GM18873 (cell line): ENCODE results near the gene FNDC3B.

ENCODE experiments used
- ATAC-seq: cut with Tn5 transposase; IDR thresholded peaks from one replicate; pipeline ENCODE4 v1.9.1; 2021; ENCODE audit warnings: mild to moderate bottlenecking, moderate library complexity, moderate number of reproducible peaks; ENCODE audit not compliant: unreplicated experiment, low FRiP score

FNDC3B gene

DNA sequence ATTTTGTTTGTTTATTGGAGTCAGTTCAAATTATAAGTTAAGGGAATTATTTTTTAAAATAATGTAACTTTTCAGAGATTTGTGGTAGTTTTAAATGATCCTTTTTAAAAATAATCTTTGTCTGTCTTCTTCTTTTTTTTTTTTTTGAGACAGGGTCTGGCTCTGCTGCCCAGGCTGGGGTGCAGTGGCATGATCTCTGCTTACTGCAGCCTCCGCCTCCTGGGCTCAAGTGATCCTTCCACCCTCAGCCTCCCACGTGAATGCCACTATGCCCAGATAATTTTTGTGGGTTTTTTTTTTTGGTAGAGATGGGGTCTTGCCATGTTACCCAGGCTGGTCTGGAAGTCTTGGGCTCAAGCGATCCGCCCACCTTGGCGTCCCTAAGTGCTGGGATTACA, 12.6 kb downstream of the FNDC3B start:
- ATAC-seq: no peak

DNA sequence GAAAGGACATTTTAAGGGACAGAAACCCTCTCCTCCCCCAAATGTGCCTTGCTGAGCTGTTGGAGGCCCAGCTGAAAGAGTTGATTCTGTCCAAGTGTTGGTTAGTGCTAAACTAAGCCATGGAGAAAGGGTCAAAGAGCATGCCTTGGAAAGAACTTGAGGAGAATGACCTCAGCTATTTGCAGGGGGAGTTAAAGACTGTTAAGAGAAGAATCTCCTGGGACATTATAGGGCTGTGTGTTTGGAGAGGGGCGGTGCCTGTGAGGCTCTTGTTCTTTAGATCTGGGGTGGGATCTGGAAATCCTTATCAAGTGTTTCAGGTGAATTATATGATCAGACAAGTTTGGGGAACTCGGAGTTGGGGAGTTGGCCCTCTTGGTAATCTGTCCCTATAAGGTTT, 13.0 kb downstream of the FNDC3B start:
- ATAC-seq: no peak

GRCh38 chr3:172054115-172054764, 14.9 kb downstream of the FNDC3B start:
- no peak for ATAC-seq

DNA sequence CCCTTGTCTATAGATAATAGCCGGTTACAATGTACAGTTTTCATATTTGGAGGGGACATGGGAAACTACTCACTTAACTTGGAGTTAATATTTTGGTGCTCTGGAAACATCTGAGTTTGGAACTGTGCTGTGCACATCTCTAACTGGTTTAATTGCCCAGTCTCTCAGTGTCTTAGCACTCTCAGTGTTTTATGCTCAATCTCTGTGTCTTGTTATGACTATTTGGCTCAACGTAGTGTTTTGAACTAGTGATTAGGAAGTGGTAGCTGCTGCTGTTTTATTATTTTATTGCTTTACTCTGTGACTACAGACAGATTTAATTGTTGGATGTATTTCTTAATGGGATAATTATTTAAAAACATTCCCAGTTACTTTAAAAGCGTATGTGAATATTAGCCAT, 17.0 kb downstream of the FNDC3B start:
- no peak for ATAC-seq

GRCh38 chr3:172057059-172057458, 17.7 kb downstream of the FNDC3B start:
- ATAC-seq: no peak

- no peak for ATAC-seq
Measured at GRCh38 chr3:172057624-172058327, 18.4 kb downstream of the FNDC3B start.

DNA sequence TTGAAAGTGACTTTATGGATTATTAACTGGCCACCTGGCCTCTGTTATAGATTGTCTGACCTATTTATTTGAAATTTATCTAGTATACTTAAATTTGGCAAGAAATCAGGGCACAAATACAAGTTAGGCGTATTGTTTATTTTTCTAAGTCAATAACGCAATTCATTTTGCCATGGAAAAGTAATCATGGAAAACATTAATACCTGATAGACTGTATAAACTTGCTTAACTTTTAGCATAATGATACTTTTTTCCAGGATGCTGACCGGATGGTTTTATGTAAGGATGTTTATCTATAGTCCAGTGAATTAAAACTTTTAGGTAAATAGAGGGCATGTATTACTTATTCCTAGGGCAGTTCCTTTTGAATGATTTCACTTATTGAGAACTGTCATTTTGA, 20.2 kb downstream of the FNDC3B start:
- ATAC-seq: no peak

DNA sequence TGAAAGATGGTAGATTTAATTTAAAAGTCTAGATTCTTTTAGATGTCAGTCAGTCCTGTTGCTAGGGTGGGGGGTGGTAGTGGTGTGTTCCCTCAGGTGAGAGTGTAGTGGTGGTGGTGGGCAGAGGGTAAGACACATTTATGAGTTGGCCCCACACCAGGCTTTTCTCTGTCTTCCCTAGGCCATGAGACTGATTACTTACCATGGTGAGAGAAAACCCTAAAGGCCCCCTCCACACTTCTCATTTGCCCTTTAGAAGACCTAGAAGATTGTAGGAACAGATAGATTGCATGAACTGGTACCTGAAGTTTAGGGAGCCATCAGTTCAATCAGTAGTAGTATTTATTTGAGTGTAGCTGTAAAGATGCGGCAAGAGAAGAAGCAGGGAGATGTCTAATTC, 20.9 kb downstream of the FNDC3B start:
- ATAC-seq: no peak

DNA sequence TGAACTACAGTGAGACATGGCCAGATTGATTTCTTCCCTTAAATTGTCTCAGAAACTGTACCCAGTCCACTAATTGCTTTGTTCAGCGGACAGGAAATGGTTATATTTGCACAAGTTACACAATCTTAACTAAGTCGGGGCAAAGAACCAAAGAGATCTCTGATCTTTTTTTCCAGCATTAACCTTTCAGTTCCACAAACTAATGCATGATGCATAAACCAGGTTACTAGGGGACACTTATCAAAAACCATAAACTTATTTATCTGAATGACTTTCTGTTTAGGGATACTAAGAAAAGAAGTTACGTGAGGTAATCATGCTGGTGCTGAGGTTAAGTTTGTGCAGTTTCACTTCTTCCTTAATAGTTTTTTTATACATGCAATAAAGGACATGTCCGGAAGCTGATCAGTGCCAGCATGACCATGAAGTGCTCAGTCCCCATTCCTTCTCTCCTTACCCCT, 22.4 kb downstream of the FNDC3B start:
- peak; percentile 83 for ATAC-seq

GRCh38 chr3:172062761-172063160, 23.4 kb downstream of the FNDC3B start:
- no peak for ATAC-seq

DNA sequence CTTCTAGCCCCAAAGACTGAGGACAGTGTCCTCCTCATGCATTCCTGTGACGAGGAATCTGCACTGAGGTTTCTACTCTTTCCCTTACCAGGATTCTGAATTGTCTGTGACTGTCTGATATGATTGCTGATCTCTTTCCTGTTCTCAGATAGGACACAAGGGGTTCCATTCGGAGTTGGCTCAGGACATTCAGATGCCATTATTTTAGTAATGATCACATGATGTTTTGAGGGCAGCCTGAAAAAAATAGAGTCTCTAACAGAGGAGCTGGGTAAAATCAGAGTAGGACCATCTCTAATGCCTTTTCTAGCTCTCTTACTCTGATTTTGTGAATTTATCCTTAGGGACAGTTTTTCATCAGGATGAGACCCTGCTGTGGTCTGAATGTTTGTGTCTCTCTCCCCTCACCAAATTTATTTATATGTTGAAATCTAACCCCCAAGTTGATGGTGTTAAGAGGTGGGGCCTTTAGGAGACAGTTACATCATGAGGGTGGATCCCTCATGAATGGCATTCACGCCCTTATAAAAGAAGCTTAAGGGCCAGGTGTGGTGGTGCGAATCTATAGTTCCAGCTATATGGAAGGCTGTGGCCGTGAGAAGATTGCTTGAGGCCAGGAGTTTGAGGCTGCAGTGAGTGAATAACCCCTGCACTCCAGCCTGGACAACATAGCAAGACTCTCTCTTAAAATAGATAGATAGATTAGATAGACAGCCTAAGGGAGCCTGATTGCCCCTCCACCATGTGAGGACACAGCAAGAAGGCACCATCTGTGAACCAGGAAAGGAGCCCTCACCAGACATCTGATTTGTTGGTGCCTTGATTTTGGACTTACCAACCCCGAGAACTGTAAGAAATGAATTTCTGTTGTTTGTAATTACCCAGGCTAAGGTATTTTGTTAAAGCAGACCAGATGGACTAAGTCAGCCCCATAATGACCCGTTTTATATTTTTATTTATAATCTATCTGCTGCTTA, 24.4 kb downstream of the FNDC3B start:
- ATAC-seq: no peak

DNA sequence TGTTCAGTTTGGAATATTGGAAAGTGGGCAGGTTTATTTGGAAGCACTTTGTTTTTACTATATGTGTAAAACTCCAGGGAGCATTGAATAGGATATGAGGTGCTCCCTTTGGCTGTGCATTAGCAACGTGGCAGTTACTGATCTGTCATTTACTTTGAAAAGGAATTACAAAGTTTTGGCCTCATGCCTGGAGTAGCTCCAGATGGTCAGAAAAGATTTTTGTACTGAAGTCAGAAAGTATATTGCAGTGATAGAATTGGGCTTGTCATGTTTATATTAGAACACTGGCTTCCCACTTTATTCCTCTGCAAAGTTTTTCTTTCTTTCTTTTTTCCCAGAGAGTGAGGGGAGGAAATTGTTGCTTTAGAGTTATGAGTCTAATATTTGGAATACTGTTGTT, 26.1 kb downstream of the FNDC3B start:
- no peak for ATAC-seq

- ATAC-seq: no peak
Measured at GRCh38 chr3:172065967-172066762, 26.8 kb downstream of the FNDC3B start.

DNA sequence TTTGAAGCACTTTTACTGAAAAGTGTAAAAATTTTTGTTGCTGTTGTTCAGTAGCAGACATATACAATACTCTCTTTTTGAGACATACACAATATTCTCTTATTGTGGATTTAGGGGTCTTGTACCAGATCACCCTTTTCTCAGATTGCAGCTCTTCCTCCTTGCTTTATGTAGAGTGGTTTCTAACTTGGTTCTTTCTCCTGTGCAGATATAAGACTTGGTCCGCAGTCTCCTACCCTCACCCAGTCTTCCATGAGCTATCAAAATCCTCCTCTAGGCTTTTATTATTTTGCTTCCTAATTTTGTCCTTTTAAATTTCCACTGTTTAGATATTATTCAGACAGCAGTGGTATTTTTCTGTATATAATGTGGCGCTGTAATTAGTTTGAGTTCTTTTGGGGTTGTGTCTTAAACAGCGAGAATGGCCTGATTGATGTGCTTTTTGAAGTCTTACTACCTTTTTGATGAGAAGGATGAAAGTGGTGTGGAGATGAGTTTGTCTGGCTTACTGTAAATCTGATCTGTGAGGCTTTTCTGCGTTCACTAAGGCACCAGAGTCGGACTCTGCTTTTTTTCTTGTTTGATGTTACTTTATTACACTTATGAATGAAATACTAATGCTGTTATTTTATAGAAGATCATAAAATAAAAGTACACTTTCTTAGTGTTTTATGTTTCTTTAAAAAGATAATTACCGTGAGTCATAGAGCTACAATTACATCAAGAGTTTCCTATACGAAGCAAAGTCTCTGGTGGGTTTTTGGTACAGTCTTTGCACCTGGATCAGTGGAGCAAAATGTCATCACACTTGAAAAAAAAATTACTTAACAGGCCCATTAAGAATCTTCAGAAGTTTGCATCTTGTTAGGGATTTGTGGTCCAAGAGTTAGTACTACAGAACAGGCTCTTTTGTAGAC, 27.8 kb downstream of the FNDC3B start:
- no peak for ATAC-seq

DNA sequence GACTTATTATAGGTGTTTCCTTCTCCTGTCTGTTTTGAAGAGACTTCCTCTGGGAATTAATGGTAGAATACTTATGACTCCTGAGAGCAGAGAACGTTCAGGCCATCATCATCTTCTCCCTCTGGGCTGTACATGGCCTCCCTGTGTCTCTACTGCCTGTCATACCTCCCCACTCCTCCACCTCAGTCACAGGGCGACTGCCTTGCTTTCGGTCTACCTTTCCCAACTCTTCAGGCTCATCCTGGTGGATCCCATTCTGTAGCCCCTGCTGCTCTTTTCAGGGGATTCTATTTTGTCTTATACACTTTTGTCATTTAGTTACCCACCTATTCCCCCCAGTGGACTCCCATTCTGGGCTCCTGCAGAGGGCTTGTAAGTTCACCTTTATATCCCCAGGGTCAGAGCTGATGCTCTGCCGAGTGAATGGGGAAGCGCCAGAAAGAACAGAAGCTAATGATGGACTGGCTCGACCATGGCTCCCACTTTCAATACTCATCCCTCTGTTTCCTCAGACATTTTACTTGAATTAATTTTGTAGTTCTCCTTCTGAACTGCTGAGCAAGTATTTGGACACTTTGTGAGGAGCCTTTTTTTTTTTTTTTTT, 28.6 kb downstream of the FNDC3B start:
- ATAC-seq: no peak

- ATAC-seq: no peak
Measured at GRCh38 chr3:172068977-172069376, 29.6 kb downstream of the FNDC3B start.

DNA sequence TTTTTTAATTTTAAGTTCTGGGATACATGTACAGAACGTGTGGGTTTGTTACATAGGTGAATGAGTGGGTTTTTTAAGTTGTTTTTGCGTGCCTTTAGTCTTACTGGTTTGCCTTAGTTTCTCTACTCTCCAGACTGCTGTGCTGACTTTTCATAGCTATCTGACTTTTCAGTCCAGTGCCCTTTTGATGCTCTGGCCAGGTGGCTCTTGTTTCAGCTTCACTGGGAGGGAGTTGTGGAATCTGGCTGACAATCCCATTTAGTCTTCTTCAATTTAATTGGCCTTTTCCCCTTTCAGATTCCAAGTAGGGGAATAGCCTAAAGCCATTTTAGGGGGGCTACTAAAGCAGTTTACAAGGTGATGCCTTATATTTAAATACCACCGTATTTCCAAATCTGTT, 30.1 kb downstream of the FNDC3B start:
- no peak for ATAC-seq

GRCh38 chr3:172070269-172070668, 30.9 kb downstream of the FNDC3B start:
- no peak for ATAC-seq

DNA sequence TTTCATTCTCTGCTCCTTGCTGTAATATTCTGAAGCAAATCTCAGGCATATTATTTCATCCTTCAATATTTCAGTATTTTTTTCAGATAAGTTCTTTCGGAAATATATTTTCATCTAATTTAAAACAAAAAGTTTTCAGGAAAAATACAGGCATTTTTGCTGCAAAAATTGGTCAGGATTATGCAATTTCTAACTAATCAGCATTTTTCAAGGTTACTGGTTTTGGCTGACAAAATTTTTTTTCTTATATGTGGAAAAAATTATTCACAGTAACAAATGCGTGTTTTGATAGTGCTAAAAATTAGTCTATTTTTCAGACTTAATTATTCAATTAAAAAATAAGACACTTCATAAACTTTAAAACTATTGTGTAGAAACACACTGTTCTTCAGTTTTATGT, 31.4 kb downstream of the FNDC3B start:
- ATAC-seq: no peak
